Measurements from ENCODE around the gene FAM50A. TPM values are rescaled to one million over a fixed set of nuclear protein-coding genes. Genes with fewer than 3 reads are reported as not detected.

The FAM50A gene
- total RNA-seq, 1 experiment from 2014 or later, result 82.1 TPM

GRCh38 chrX:154403858-154404257, 40.1 kb upstream of the FAM50A start:
- Histone ChIP-seq H3K9me3 (ENCODE audit: insufficient read depth, low read depth) (no peaks in the 10 kb centered on the region), H2AFZ (no peak overlapping the region), H3K4me3 (no peak overlapping the region), H3K4me1 (replicated peaks; ENCODE audit: insufficient read depth) (peaks cover 18% of the 10 kb centered on the region), H3K79me2 (ENCODE audit: low read depth) (peaks cover 17% of the 10 kb centered on the region), H3K9me2 (ENCODE audit: insufficient read depth) (no peaks in the 10 kb centered on the region), H4K20me1 (ENCODE audit: insufficient read depth) (peaks cover 22% of the 10 kb centered on the region), H3F3A (ENCODE audit: insufficient read depth, low read depth) (peaks cover 36% of the 10 kb centered on the region), H3K4me2 (no peak overlapping the region), H3K27ac (no peak overlapping the region), H3K27me3 (ENCODE audit: insufficient read depth, low read depth) (no peaks in the 10 kb centered on the region), H3K36me3 (ENCODE audit: low read depth) (peaks cover 19% of the 10 kb centered on the region)
- BruUV-seq (replicated peaks), result no TSS peak
- intact Hi-C loops (cut with micrococcal nuclease; ENCODE audit: unreplicated experiment), result no loop called here
- ChIA-PET POLR2A (ENCODE audit: unreplicated experiment) (no interaction called here), CTCF (no interaction called here)
- no peak for TF ChIP-seq EZH2 (IDR thresholded peaks at IDR 0.05; ENCODE audit: low read depth)
- no peak for TF ChIP-seq CTCF (conservative IDR thresholded peaks at IDR 0.05)
- DNase-seq, result no peak

GRCh38 chrX:154404625-154405192, 39.2 kb upstream of the FAM50A start:
- Histone ChIP-seq H3K4me2 (no peak overlapping the region), H3K4me1 (replicated peaks; ENCODE audit: insufficient read depth) (peaks cover 21% of the 10 kb centered on the region), H2AFZ (no peak overlapping the region), H3K79me2 (ENCODE audit: low read depth) (peaks cover 8% of the 10 kb centered on the region), H3K9me2 (ENCODE audit: insufficient read depth) (no peaks in the 10 kb centered on the region), H4K20me1 (ENCODE audit: insufficient read depth) (peaks cover 16% of the 10 kb centered on the region), H3K9me3 (ENCODE audit: insufficient read depth, low read depth) (no peaks in the 10 kb centered on the region), H3K27ac (no peak overlapping the region), H3K4me3 (no peak overlapping the region), H3K27me3 (ENCODE audit: insufficient read depth, low read depth) (no peaks in the 10 kb centered on the region), H3F3A (ENCODE audit: insufficient read depth, low read depth) (peaks cover 32% of the 10 kb centered on the region), H3K36me3 (ENCODE audit: low read depth) (peaks cover 10% of the 10 kb centered on the region)
- CTCF ChIA-PET, result no interaction called here
- no peak for DNase-seq
- no peak for TF ChIP-seq CTCF (conservative IDR thresholded peaks at IDR 0.05)
- TF ChIP-seq EZH2 (IDR thresholded peaks at IDR 0.05; ENCODE audit: low read depth), result no peak
- no TSS peak for BruUV-seq (replicated peaks)
- intact Hi-C loops (cut with micrococcal nuclease; ENCODE audit: unreplicated experiment), result no loop called here
- POLR2A ChIA-PET (ENCODE audit: unreplicated experiment), result no interaction called here

- Histone ChIP-seq H3K9me3 (ENCODE audit: insufficient read depth, low read depth) (no peaks in the 10 kb centered on the region), H3K36me3 (ENCODE audit: low read depth) (no peaks in the 10 kb centered on the region), H3K4me2 (peak overlapping the region; percentile 94), H4K20me1 (ENCODE audit: insufficient read depth) (no peaks in the 10 kb centered on the region), H2AFZ (peak overlapping the region; percentile 62; the same call in 1 of the 2 replicates), H3K4me3 (peak overlapping the region; percentile 59), H3K9me2 (ENCODE audit: insufficient read depth) (no peaks in the 10 kb centered on the region), H3K4me1 (replicated peaks; ENCODE audit: insufficient read depth) (peaks cover 19% of the 10 kb centered on the region), H3K79me2 (ENCODE audit: low read depth) (0 out of 2 replicates have a peak, but pooled peaks cover 4% of the 10 kb centered on the region), H3K27me3 (ENCODE audit: insufficient read depth, low read depth) (no peaks in the 10 kb centered on the region), H3F3A (ENCODE audit: insufficient read depth, low read depth) (peaks cover 8% of the 10 kb centered on the region; the same call in 1 of the 2 replicates), H3K27ac (peak overlapping the region; percentile 43; the same call in 1 of the 2 replicates)
- intact Hi-C loops (cut with micrococcal nuclease; ENCODE audit: unreplicated experiment), result loop anchor here (1.0 to 2.0 kb wide), 3 partner anchors 37 to 82 kb away; partner anchors contain the start of genes PLXNA3 and SLC10A3
- ChIA-PET POLR2A (ENCODE audit: unreplicated experiment) (interaction anchor here (0.6 to 0.9 kb wide), 3 partner anchors 50 to 354 kb away, joined by 3 to 9 read pairs (median 4); partner anchors contain the start of gene DKC1), CTCF (interaction anchor here (1.2 kb wide), 1 partner anchor 10 kb away, joined by 5 read pairs; the partner anchor contains the start of gene RPL10)
- no peak for DNase-seq
- no TSS peak for BruUV-seq (replicated peaks)
- TF ChIP-seq EZH2 (IDR thresholded peaks at IDR 0.05; ENCODE audit: low read depth), result no peak
- TF ChIP-seq CTCF (conservative IDR thresholded peaks at IDR 0.05), result no peak
Observed at GRCh38 chrX:154408659-154409221, 35.2 kb upstream of the FAM50A start.
